ENCODE results near the gene ACTN4. TPM values are rescaled to one million over a fixed set of nuclear protein-coding genes. Genes with fewer than 3 reads are reported as not detected.

Gene ACTN4
- 333 and 342 TPM in 2 replicates for total RNA-seq

GRCh38 chr19:38647368-38647965, at the start of gene ACTN4:
TSS of gene ACTN4 (plus strand) at chr19:38647649. CDS start at chr19:38647746, 97 bp downstream.

DNA sequence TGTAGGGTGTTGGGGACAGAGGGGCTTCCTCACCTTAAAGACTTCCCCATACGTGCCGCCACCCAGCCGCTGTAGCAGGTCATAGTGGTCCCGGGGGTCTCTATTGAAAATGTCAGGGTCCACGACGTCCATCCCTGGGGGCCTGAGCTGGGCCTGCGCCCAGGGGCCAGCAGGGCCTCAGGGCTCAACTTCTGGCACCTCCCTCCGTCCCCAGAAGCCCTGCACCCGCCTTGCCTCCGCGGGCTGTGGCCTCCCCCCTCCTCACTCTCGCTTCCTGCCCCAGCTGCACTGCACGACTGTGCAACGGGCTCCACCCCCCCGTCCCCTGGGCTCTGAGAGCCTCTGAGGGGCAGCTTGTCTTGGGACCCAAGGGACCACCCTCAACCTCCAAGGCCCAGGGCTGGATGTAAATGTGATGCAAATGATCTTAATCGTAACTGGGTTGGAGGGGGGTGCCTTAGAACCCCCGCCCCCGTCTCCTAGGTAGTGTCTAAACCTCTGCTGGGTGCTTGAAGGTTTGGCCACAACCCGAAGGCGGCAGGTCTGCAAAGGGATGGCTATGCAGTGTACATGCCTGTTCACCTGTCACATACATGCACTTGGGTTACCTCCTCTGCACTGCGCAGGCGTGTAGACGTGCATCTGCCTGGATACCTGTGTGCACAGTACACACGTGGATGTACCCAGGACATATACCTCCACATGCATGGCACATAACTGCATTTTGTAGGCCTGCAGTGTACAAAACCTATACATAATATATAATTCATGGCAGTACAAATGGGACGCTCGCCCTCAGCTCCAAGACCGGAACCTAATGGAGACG, 29.5 kb upstream of the ACTN4 start, which contains the start of gene MAP4K1:
Gene MAP4K1, minus strand, starts transcription at position 190 of the 826 bp plus-strand sequence. Its CDS starts 58 bp downstream, at position 132.

GRCh38 chr19:38618590-38619360, 28.7 kb upstream of the ACTN4 start, which contains the start of gene EIF3K:
TSS of gene EIF3K (plus strand) at chr19:38619188. CDS start at chr19:38619269, 81 bp downstream.

DNA sequence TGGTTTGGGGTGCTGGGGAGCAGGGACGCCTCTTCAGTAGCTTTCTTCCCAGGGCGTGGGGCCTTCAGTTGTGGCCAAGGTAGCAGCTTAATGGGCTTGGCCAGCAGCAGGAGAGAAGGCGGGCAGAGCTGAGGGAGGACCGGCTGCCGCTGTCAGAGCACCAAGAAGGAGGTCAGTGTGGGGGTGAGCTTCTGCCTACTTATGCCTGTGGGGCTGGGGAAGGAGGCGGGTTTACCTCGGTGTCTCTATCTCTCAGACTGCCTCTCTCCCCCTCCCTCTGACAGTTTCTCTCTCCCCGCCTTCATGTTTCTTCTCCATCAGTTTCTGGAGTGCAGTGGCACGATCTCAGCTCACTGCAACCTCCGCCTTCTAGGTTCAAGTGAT, 96.8 kb downstream of the ACTN4 start, which contains the start of gene CAPN12:
Gene CAPN12, minus strand, starts transcription at position 177 of the 384 bp plus-strand sequence. CDS start 309 bp downstream, outside the sequence.

GRCh38 chr19:38773469-38774177, 126.2 kb downstream of the ACTN4 start, which contains the start of gene LGALS7:
TSS of gene LGALS7 (minus strand) at chr19:38773517. CDS start at chr19:38773492, 25 bp downstream.

Other genes with a start within 250 kb of the ACTN4 start
- 12.8 and 17.3 TPM in 2 replicates for gene FAM98C, start 244.6 kb upstream of the ACTN4 start, total RNA-seq
- gene RASGRP4, start 221.4 kb upstream of the ACTN4 start, total RNA-seq = not detected in 2 replicates
- gene RYR1, start 214.0 kb upstream of the ACTN4 start, total RNA-seq = under 0.01 TPM in 1 of 2 replicates, not detected in the other
- under 0.01 and 0.34 TPM in 2 replicates for gene MAP4K1, start 29.7 kb upstream of the ACTN4 start, total RNA-seq
- gene EIF3K, start 28.5 kb upstream of the ACTN4 start, total RNA-seq = 664 and 711 TPM in 2 replicates
- gene CAPN12, start 96.8 kb downstream of the ACTN4 start, total RNA-seq = 0.50 and 1.5 TPM in 2 replicates
- 2.1 TPM in 1 of 2 replicates, not detected in the other for gene LGALS7, start 125.9 kb downstream of the ACTN4 start, total RNA-seq
- not detected in 2 replicates for gene LGALS7B, start 141.6 kb downstream of the ACTN4 start, total RNA-seq
- 0.15 TPM in 1 of 2 replicates, not detected in the other for gene LGALS4, start 165.3 kb downstream of the ACTN4 start, total RNA-seq
- gene ECH1, start 184.1 kb downstream of the ACTN4 start, total RNA-seq = 40.0 and 45.9 TPM in 2 replicates
- 266 and 278 TPM in 2 replicates for gene HNRNPL, start 202.3 kb downstream of the ACTN4 start, total RNA-seq
- 2.2 and 3.9 TPM in 2 replicates for gene RINL, start 230.6 kb downstream of the ACTN4 start, total RNA-seq

All from bronchus fibroblast of lung (primary cell).